Measurements from ENCODE around the gene AATF.

- TF ChIP-seq EP300 (IDR thresholded peaks at IDR 0.05) = no peak
- no peak for TF ChIP-seq POLR2A (IDR thresholded peaks at IDR 0.05)
- TF ChIP-seq CTCF (IDR thresholded peaks at IDR 0.05) = no peak
These were observed 15.1 kb upstream of the AATF start for GRCh38 chr17:36933512-36934143.

All from tibial nerve (tissue), 4 donors.